H9 (cell line): ENCODE results near the gene HIP1R. TPM values are rescaled to one million over a fixed set of nuclear protein-coding genes. Genes with fewer than 3 reads are reported as not detected.

Source experiments
- DNase-seq: peaks from one replicate; pipeline ENCODE4 v3.0.0-alpha.2; 2017
- H2AFZ ChIP-seq: one replicate; pipeline ENCODE4 v1.6.1; 2013; ENCODE audit warnings: mild to moderate bottlenecking, low read length, control low read depth, moderate library complexity
- H2AK5ac ChIP-seq: 2 replicates; pipeline ENCODE4 v1.6.1; 2013; ENCODE audit warnings: low read length, control low read depth, mixed read lengths; ENCODE audit not compliant: insufficient read length
- H2BK120ac ChIP-seq: one replicate; pipeline ENCODE4 v1.6.1; 2013; ENCODE audit warnings: low read depth, mild to moderate bottlenecking, low read length, control low read depth, inconsistent platforms; ENCODE audit not compliant: poor library complexity, severe bottlenecking
- H2BK12ac ChIP-seq: 2 replicates; pipeline ENCODE4 v1.6.1; 2013; ENCODE audit warnings: low read length, control low read depth, mixed read lengths, low read depth; ENCODE audit not compliant: insufficient read length
- H2BK15ac ChIP-seq: 2 replicates; pipeline ENCODE4 v1.6.1; 2013; ENCODE audit warnings: low read depth, low read length, control low read depth
- H2BK20ac ChIP-seq: one replicate; pipeline ENCODE4 v1.6.1; 2013; ENCODE audit warnings: low read depth, mild to moderate bottlenecking, low read length, control low read depth, inconsistent platforms; ENCODE audit not compliant: poor library complexity, severe bottlenecking
- H2BK5ac ChIP-seq: 2 replicates; pipeline ENCODE4 v1.6.1; 2013; ENCODE audit warnings: low read length, control low read depth, mixed read lengths; ENCODE audit not compliant: insufficient read length
- H3K14ac ChIP-seq: 2 replicates; pipeline ENCODE4 v1.6.1; 2013; ENCODE audit warnings: low read length, control low read depth; ENCODE audit not compliant: insufficient read depth
- H3K18ac ChIP-seq: 2 replicates; pipeline ENCODE4 v1.6.1; 2013; ENCODE audit warnings: low read depth, mild to moderate bottlenecking, mixed read lengths, low read length, control low read depth; ENCODE audit not compliant: insufficient read length
- H3K23ac ChIP-seq: 2 replicates; pipeline ENCODE4 v1.6.1; 2013; ENCODE audit warnings: low read length, control low read depth, mixed read lengths, low read depth; ENCODE audit not compliant: insufficient read length
- H3K23me2 ChIP-seq: 2 replicates; pipeline ENCODE4 v1.6.1; 2013; ENCODE audit warnings: low read depth, mild to moderate bottlenecking, mixed read lengths, low read length, control low read depth; ENCODE audit not compliant: insufficient read length, poor library complexity, severe bottlenecking
- H3K27ac ChIP-seq: 2 replicates; pipeline ENCODE4 v1.5.1; 2013; ENCODE audit warnings: low read length, control low read depth, mixed read lengths, low read depth; ENCODE audit not compliant: insufficient read length
- H3K27me3 ChIP-seq: 2 replicates; pipeline ENCODE4 v1.6.1; 2013; ENCODE audit warnings: low read length, control low read depth, inconsistent platforms; ENCODE audit not compliant: insufficient read depth
- H3K4ac ChIP-seq: 2 replicates; pipeline ENCODE4 v1.6.1; 2013; ENCODE audit warnings: low read depth, mild to moderate bottlenecking, control low read depth, inconsistent platforms, low read length, moderate library complexity
- H3K4me1 ChIP-seq: 2 replicates; pipeline ENCODE4 v1.6.1; 2013; ENCODE audit warnings: low read length, control low read depth, inconsistent platforms; ENCODE audit not compliant: insufficient read depth
- H3K4me2 ChIP-seq: 2 replicates; pipeline ENCODE4 v1.6.1; 2013; ENCODE audit warnings: low read length, control low read depth, mixed read lengths; ENCODE audit not compliant: insufficient read length, insufficient read depth
- H3K56ac ChIP-seq: 2 replicates; pipeline ENCODE4 v1.6.1; 2013; ENCODE audit warnings: low read depth, mild to moderate bottlenecking, mixed read lengths, low read length, control low read depth; ENCODE audit not compliant: insufficient read length
- H3K79me1 ChIP-seq: 2 replicates; pipeline ENCODE4 v1.6.1; 2013; ENCODE audit warnings: low read depth, mild to moderate bottlenecking, moderate library complexity, low read length, control low read depth, inconsistent platforms; ENCODE audit not compliant: insufficient read depth, poor library complexity, severe bottlenecking
- H3K79me2 ChIP-seq: 2 replicates; pipeline ENCODE4 v1.6.1; 2013; ENCODE audit warnings: low read length, control low read depth, inconsistent platforms; ENCODE audit not compliant: insufficient read depth
- H3K9ac ChIP-seq: 2 replicates; pipeline ENCODE4 v1.6.1; 2013; ENCODE audit warnings: low read length, control low read depth, mixed read lengths; ENCODE audit not compliant: insufficient read length; ENCODE audit errors: extremely low read depth
- H3K9me3 ChIP-seq: one replicate; pipeline ENCODE4 v1.6.1; 2013; ENCODE audit warnings: low read depth, low read length, inconsistent platforms; ENCODE audit not compliant: control insufficient read depth
- H3T11ph ChIP-seq: one replicate; pipeline ENCODE4 v1.6.1; 2013; ENCODE audit warnings: mild to moderate bottlenecking, low read length, control low read depth, inconsistent platforms
- H4K20me1 ChIP-seq: one replicate; pipeline ENCODE4 v1.6.1; 2013; ENCODE audit not compliant: control insufficient read depth, insufficient read length, insufficient read depth
- H4K5ac ChIP-seq: 2 replicates; pipeline ENCODE4 v1.6.1; 2013; ENCODE audit warnings: low read depth, mild to moderate bottlenecking, mixed read lengths, low read length, control low read depth; ENCODE audit not compliant: insufficient read length
- H4K8ac ChIP-seq: replicated peaks from 2 replicates; pipeline ENCODE4 v1.6.1; 2013; ENCODE audit warnings: low read length, control low read depth, mixed read lengths, low read depth; ENCODE audit not compliant: insufficient read length
- H4K91ac ChIP-seq: 2 replicates; pipeline ENCODE4 v1.6.1; 2013; ENCODE audit warnings: low read depth, mild to moderate bottlenecking, moderate library complexity, mixed read lengths, low read length, control low read depth; ENCODE audit not compliant: insufficient read length
- H3K27ac Mint-ChIP-seq, 3 experiments: 2 replicates in 2 of 3; 3 replicates in 1 of 3; pipeline ENCODE4 v1.8.0; 2020 to 2021; ENCODE audit warnings: mixed read lengths in 3 of 3, mild to moderate bottlenecking in 1 of 3, moderate library complexity in 1 of 3
- H3K27me3 Mint-ChIP-seq: 2 replicates; pipeline ENCODE4 v1.8.0; 2021; ENCODE audit warnings: low read depth, mild to moderate bottlenecking, moderate library complexity, mixed read lengths
- H3K36me3 Mint-ChIP-seq, 3 experiments: 2 replicates in 2 of 3; 3 replicates in 1 of 3; pipeline ENCODE4 v1.8.0; 2020 to 2021; ENCODE audit warnings: low read depth in 3 of 3, mixed read lengths in 3 of 3; ENCODE audit not compliant: insufficient read depth in 1 of 3
- H3K4me1 Mint-ChIP-seq, 2 experiments: 2 replicates each; pipeline ENCODE4 v1.8.0; 2020; ENCODE audit warnings: mixed read lengths in 2 of 2
- H3K4me3 Mint-ChIP-seq, 2 experiments: 2 replicates in 1 of 2; 3 replicates in 1 of 2; pipeline ENCODE4 v1.8.0; 2020 to 2021; ENCODE audit warnings: mild to moderate bottlenecking in 2 of 2, mixed read lengths in 2 of 2, moderate library complexity in 1 of 2
- H3K9me3 Mint-ChIP-seq, 2 experiments: 2 replicates in 1 of 2; 3 replicates in 1 of 2; pipeline ENCODE4 v1.8.0; 2020; ENCODE audit warnings: mild to moderate bottlenecking in 2 of 2, mixed read lengths in 2 of 2, moderate library complexity in 1 of 2
- CTCF ChIP-seq: fragments of 200-600 bp; sonication (generic); conservative IDR thresholded peaks from 3 replicates; pipeline ENCODE4 v1.8.0; 2021; ENCODE audit warnings: antibody characterized with exemption, mild to moderate bottlenecking
- WGBS: extraction: QIAGEN DNeasy Blood & Tissue Kit; methylation state at CpG from one replicate; pipeline ENCODE4 v1.1.7; 2013; ENCODE audit warnings: missing lambda C conversion rate, low lambda C conversion rate, mixed read lengths; ENCODE audit not compliant: insufficient read length; ENCODE audit errors: extremely low coverage; 5-methylcytosine and 5-hydroxymethylcytosine counted together
- total RNA-seq: library from RNA; stranded (reverse); gene quantifications from 2 replicates; pipeline ENCODE4 v1.2.1, GENCODE V29; 2021

HIP1R gene
- total RNA-seq, 1 experiment from 2014 or later = 17.4 TPM

GRCh38 chr12:122853582-122854245 is 18.5 kb downstream of the HIP1R start:
- Histone ChIP-seq H3K23me2 (no peaks in the 10 kb centered on the region), H2BK15ac (no peak overlapping the region), H3K79me1 (no peaks in the 10 kb centered on the region), H2BK5ac (no peak overlapping the region), H4K91ac (no peak overlapping the region), H3K14ac (no peak overlapping the region), H2BK12ac (no peak overlapping the region), H3K27me3 (no peaks in the 10 kb centered on the region), H4K20me1 (no peaks in the 10 kb centered on the region), H3K18ac (no peak overlapping the region), H4K5ac (no peak overlapping the region), H3K27ac (no peak overlapping the region), H2BK120ac (no peak overlapping the region), H3K4me2 (no peak overlapping the region), H2AFZ (no peak overlapping the region), H3K4me1 (no peaks in the 10 kb centered on the region), H3T11ph (no peak overlapping the region), H2BK20ac (no peak overlapping the region), H3K79me2 (no peaks in the 10 kb centered on the region), H3K9me3 (no peaks in the 10 kb centered on the region), H4K8ac (no peak overlapping the region), H3K23ac (no peak overlapping the region), H3K56ac (no peak overlapping the region), H3K4ac (no peak overlapping the region), H2AK5ac (no peak overlapping the region), H3K9ac (no peak overlapping the region)
- no peaks in the 10 kb centered on the region for H3K9me3 Mint-ChIP-seq
- no CpG with 5 or more reads among the region's 17 CpGs for WGBS
- no peak for TF ChIP-seq CTCF
- H3K4me3 Mint-ChIP-seq = no peak overlapping the region
- peaks cover 0 to 6% (median 0%) of the 10 kb centered on the region in 3 experiments; a peak in 2 of 7 replicates for H3K36me3 Mint-ChIP-seq
- no peak for DNase-seq
- H3K27ac Mint-ChIP-seq = no peak overlapping the region
- peaks cover 0 to 4% of the 10 kb centered on the region in 2 experiments; a peak in 2 of 4 replicates for H3K4me1 Mint-ChIP-seq
- peaks cover 4% of the 10 kb centered on the region for H3K27me3 Mint-ChIP-seq
